Lung (tissue), 12 donors: ENCODE measurements around the gene ALDH4A1. TPM values are rescaled to one million over a fixed set of nuclear protein-coding genes. Genes with fewer than 3 reads are reported as not detected.

Source experiments
- ATAC-seq: fragments of 200-7000 bp; cut with Tn5 transposase; one replicate; pipeline ENCODE4 v1.9.1; 2020; ENCODE audit warnings: moderate number of reproducible peaks; ENCODE audit not compliant: insufficient read depth, low FRiP score
- DNase-seq, 3 donors: peaks; one replicate each; pipeline ENCODE4 v3.0.0-alpha.2; 2013 to 2017
- H3K27ac ChIP-seq, 2 donors: one replicate each; pipeline ENCODE4 v1.5.1; 2013; ENCODE audit warnings: mild to moderate bottlenecking in 2 of 2, moderate library complexity in 2 of 2, control low read depth in 1 of 2, inconsistent platforms in 1 of 2, low read depth in 1 of 2, low read length in 1 of 2
- H3K27me3 ChIP-seq, 3 donors: one replicate each; pipeline ENCODE4 v1.5.1; 2013; ENCODE audit warnings: low read length in 2 of 3; ENCODE audit not compliant: control insufficient read depth in 3 of 3, insufficient read depth in 3 of 3
- H3K36me3 ChIP-seq, 4 donors: one replicate each; pipeline ENCODE4 v1.5.1; 2013; ENCODE audit warnings: low read length in 4 of 4, mild to moderate bottlenecking in 1 of 4, moderate library complexity in 1 of 4; ENCODE audit not compliant: control insufficient read depth in 4 of 4, insufficient read depth in 4 of 4
- H3K4me1 ChIP-seq, 5 donors: one replicate each; pipeline ENCODE4 v1.5.1; 2013; ENCODE audit warnings: low read length in 5 of 5, mild to moderate bottlenecking in 2 of 5, moderate library complexity in 1 of 5; ENCODE audit not compliant: control insufficient read depth in 5 of 5, insufficient read depth in 5 of 5
- H3K4me3 ChIP-seq: one replicate; pipeline ENCODE4 v1.5.1; 2013; ENCODE audit warnings: mild to moderate bottlenecking, control low read depth, moderate library complexity
- H3K9ac ChIP-seq, 2 donors: one replicate each; pipeline ENCODE4 v1.5.1; 2013; ENCODE audit warnings: low read length in 2 of 2, control low read depth in 1 of 2; ENCODE audit not compliant: insufficient read depth in 1 of 2
- H3K9me3 ChIP-seq, 4 donors: one replicate each; pipeline ENCODE4 v1.5.1; 2013; ENCODE audit warnings: low read length in 3 of 4, mild to moderate bottlenecking in 1 of 4, moderate library complexity in 1 of 4; ENCODE audit not compliant: control insufficient read depth in 4 of 4, insufficient read depth in 3 of 4
- CTCF ChIP-seq: IDR thresholded peaks from 2 replicates; pipeline ENCODE4 v1.5.1; 2012; ENCODE audit warnings: mild to moderate bottlenecking; ENCODE audit errors: control extremely low read depth, extremely low read depth
- WGBS, 2 donors: extraction: QIAGEN DNeasy Blood & Tissue Kit; methylation state at CpG; one replicate each; pipeline ENCODE4 v1.1.7; 2013; 5-methylcytosine and 5-hydroxymethylcytosine counted together
- polyA plus RNA-seq, 2 donors: library from polyadenylated mRNA; stranded (reverse); fragments of 200-250 nt; gene quantifications; one replicate each; pipeline ENCODE4 v1.2.1, GENCODE V29; 2013
- total RNA-seq, 2 donors: library from RNA; depleted of rRNA in 1 of 2; stranded (reverse); fragments of >200 nt in 1 of 2; gene quantifications; one replicate each; pipeline ENCODE4 v1.2.1, GENCODE V29; 2014 to 2021
- donor health status: control.
- donor health status: control.
- donor health status: Bipolar disorder and iron deficiency.
- donor health status: healthy.
- donor health status: DM: yes; HTN: yes; CAD: no.

The ALDH4A1 gene
- total and polyA plus RNA-seq, 4 donors, result 6.4 to 16.3 (median 11.2) TPM

- Histone ChIP-seq H3K27ac (no peak overlapping the region), H3K36me3 (peaks cover 0 to 9% (median 0%) of the 10 kb centered on the region in 4 donors), H3K9me3 (no peaks in the 10 kb centered on the region), H3K27me3 (no peaks in the 10 kb centered on the region), H3K4me1 (peaks cover 0 to 6% (median 0%) of the 10 kb centered on the region in 5 donors), H3K4me3 (no peak overlapping the region), H3K9ac (no peak overlapping the region)
- DNase-seq (peak in 2 of 3 donors; percentile 22 to 30), ATAC-seq (no peak)
- 61 to 67% methylated on average over 6 of the region's 6 CpGs for WGBS, 2 donors
- no peak for TF ChIP-seq CTCF
These were observed 11.5 kb downstream of the ALDH4A1 start for GRCh38 chr1:18890706-18891425.

GRCh38 chr1:18886003-18886335, 16.4 kb downstream of the ALDH4A1 start:
- no peak for ATAC-seq
- TF ChIP-seq CTCF, result no peak
- Histone ChIP-seq H3K36me3 (peaks cover 0 to 16% (median 7%) of the 10 kb centered on the region in 4 donors), H3K9ac (no peak overlapping the region), H3K27ac (no peak overlapping the region), H3K4me3 (no peak overlapping the region), H3K27me3 (no peaks in the 10 kb centered on the region), H3K4me1 (peaks cover 0 to 4% (median 0%) of the 10 kb centered on the region in 5 donors), H3K9me3 (no peaks in the 10 kb centered on the region)
- WGBS, 2 donors, result 98 to 100% methylated on average over 1 of the region's 1 CpG
- DNase-seq, result no peak

GRCh38 chr1:18885311-18886002, 16.9 kb downstream of the ALDH4A1 start:
- Histone ChIP-seq H3K9me3 (no peaks in the 10 kb centered on the region), H3K4me1 (no peaks in the 10 kb centered on the region), H3K9ac (no peak overlapping the region), H3K4me3 (no peak overlapping the region), H3K27ac (no peak overlapping the region), H3K27me3 (no peaks in the 10 kb centered on the region), H3K36me3 (peaks cover 0 to 16% (median 8%) of the 10 kb centered on the region in 4 donors)
- ATAC-seq (no peak), DNase-seq (no peak)
- no peak for TF ChIP-seq CTCF
- 92 to 95% methylated on average over 17 of the region's 17 CpGs for WGBS, 2 donors
